HCT116 (cell line): ENCODE data around the gene TSC22D3. TPM values are rescaled to one million over a fixed set of nuclear protein-coding genes. Genes with fewer than 3 reads are reported as not detected.

Experiments used
- ATAC-seq: fragments of 200-7000 bp; cut with Tn5 transposase; 2 replicates; pipeline ENCODE4 v1.9.1; 2020; ENCODE audit warnings: mild to moderate bottlenecking, moderate library complexity
- BruUV-seq: library from RNA; stranded (reverse); fragments of 400-500 nt; replicated peaks from 2 replicates; lab custom pipeline; 2021; lab: Mats Ljungman, UMichigan
- CTCF ChIA-PET: fragments of 300-600 bp; sonication (Branson Sonifier 250); formaldehyde crosslinking; loops from one replicate; lab custom pipeline; 2021; ENCODE audit warnings: antibody characterized with exemption; lab: Charles Lee
- POLR2A ChIA-PET: fragments of 300-600, 350-600 bp; sonication (Branson Sonifier 250); formaldehyde crosslinking; loops from one replicate; lab custom pipeline; 2021; ENCODE audit warnings: antibody characterized with exemption; lab: Charles Lee
- RAD21 ChIA-PET, 2 experiments: fragments of 300-600 bp; sonication (Branson Sonifier 250); formaldehyde crosslinking; loops; one replicate each; lab custom pipeline; 2023; ENCODE audit warnings: low total read pairs in 2 of 2; ENCODE audit not compliant: uncharacterized antibody in 2 of 2, unreplicated experiment in 2 of 2, low non-redundant PET in 1 of 2; lab: Charles Lee
- DNase-seq: peaks from one replicate; pipeline ENCODE4 v3.0.0-alpha.2; 2010; ENCODE audit warnings: low read depth, low spot score
- H2AFZ ChIP-seq: fragments of 200-600 bp; shearing (Covaris generic), sonication (generic); 2 replicates; pipeline ENCODE4 v1.6.1; 2017; ENCODE audit warnings: low read depth, mixed run types, mixed read lengths, antibody characterized with exemption, low read length; ENCODE audit not compliant: poor library complexity, severe bottlenecking
- H3K27ac ChIP-seq: 2 replicates; pipeline ENCODE4 v1.5.1; 2012; ENCODE audit warnings: low read depth, low read length
- H3K27me3 ChIP-seq: fragments of 200-600 bp; sonication (generic); 2 replicates; pipeline ENCODE4 v1.6.1; 2016; ENCODE audit warnings: mixed run types, low read length, mixed read lengths; ENCODE audit not compliant: insufficient read depth
- H3K36me3 ChIP-seq, 2 experiments: fragments of 200-500 bp in 1 of 2; fragments of 200-600 bp in 1 of 2; sonication (Bioruptor generic) in 1 of 2; sonication (generic) in 1 of 2; 2 replicates each; pipeline versions ENCODE4 v1.5.1 to v1.6.1; 2014 to 2016; ENCODE audit warnings: low read length in 2 of 2, inconsistent platforms in 1 of 2, mixed read lengths in 1 of 2, mixed run types in 1 of 2; ENCODE audit not compliant: insufficient read depth in 2 of 2, control insufficient read depth in 1 of 2
- H3K4me1 ChIP-seq, 2 experiments: fragments of 200-600 bp in 1 of 2; sonication (generic) in 1 of 2; 2 replicates each; pipeline versions ENCODE4 v1.5.1 to v1.6.1; 2012 to 2017; ENCODE audit warnings: low read length in 2 of 2, inconsistent platforms in 1 of 2, mild to moderate bottlenecking in 1 of 2, mixed read lengths in 1 of 2, mixed run types in 1 of 2, moderate library complexity in 1 of 2; ENCODE audit not compliant: insufficient read depth in 2 of 2, control insufficient read depth in 1 of 2
- H3K4me2 ChIP-seq: fragments of 200-600 bp; sonication (generic); 2 replicates; pipeline ENCODE4 v1.6.1; 2017; ENCODE audit warnings: mixed run types, low read length, mixed read lengths
- H3K4me3 ChIP-seq, 2 experiments: fragments of 200-600 bp in 1 of 2; sonication (generic) in 1 of 2; replicated peaks in 1 of 2; 2 replicates each; pipeline ENCODE4 v1.5.1; 2011 to 2016; ENCODE audit warnings: low read length in 2 of 2, control low read depth in 1 of 2, low read depth in 1 of 2, mild to moderate bottlenecking in 1 of 2, mixed read lengths in 1 of 2, mixed run types in 1 of 2
- H3K79me2 ChIP-seq: fragments of 200-600 bp; sonication (generic); 2 replicates; pipeline ENCODE4 v1.6.1; 2017; ENCODE audit warnings: mild to moderate bottlenecking, mixed run types, low read length, moderate library complexity, mixed read lengths; ENCODE audit not compliant: insufficient read depth
- H3K9ac ChIP-seq: fragments of 200-600 bp; sonication (generic); 2 replicates; pipeline ENCODE4 v1.6.1; 2016; ENCODE audit warnings: low read length, mixed read lengths
- H3K9me2 ChIP-seq: fragments of 200-600 bp; sonication (generic), shearing (Covaris generic); 2 replicates; pipeline ENCODE4 v1.6.1; 2017; ENCODE audit warnings: mixed run types, mild to moderate bottlenecking, moderate library complexity; ENCODE audit not compliant: insufficient read depth
- H3K9me3 ChIP-seq, 2 experiments: fragments of 200-500 bp in 1 of 2; fragments of 200-600 bp in 1 of 2; sonication (Bioruptor generic) in 1 of 2; sonication (generic) in 1 of 2; 2 replicates each; pipeline ENCODE4 v1.6.1; 2014 to 2017; ENCODE audit warnings: low read length in 2 of 2, mixed read lengths in 2 of 2, inconsistent platforms in 1 of 2, low read depth in 1 of 2, mild to moderate bottlenecking in 1 of 2, mixed run types in 1 of 2, moderate library complexity in 1 of 2; ENCODE audit not compliant: control insufficient read depth in 1 of 2, insufficient read depth in 1 of 2
- H4K20me1 ChIP-seq: fragments of 200-600 bp; sonication (generic), shearing (Covaris generic); 2 replicates; pipeline ENCODE4 v1.6.1; 2017; ENCODE audit warnings: mixed run types, mild to moderate bottlenecking, moderate library complexity; ENCODE audit not compliant: insufficient read depth
- EGR1 ChIP-seq: IDR thresholded peaks from 2 replicates; pipeline ENCODE4 v1.6.1; 2012; ENCODE audit warnings: low read depth
- EZH2phosphoT487 ChIP-seq: fragments of 200-600 bp; IDR thresholded peaks from 2 replicates; pipeline ENCODE4 v1.6.1; 2018; ENCODE audit warnings: antibody characterized with exemption, borderline replicate concordance
- MAX ChIP-seq: IDR thresholded peaks from 2 replicates; pipeline ENCODE4 v1.6.1; 2012
- POLR2A ChIP-seq: IDR thresholded peaks from 2 replicates; pipeline ENCODE4 v1.7.0; 2011; ENCODE audit warnings: borderline replicate concordance; ENCODE audit not compliant: insufficient read depth, insufficient read length; ENCODE audit errors: extremely low read depth
- ZFX ChIP-seq: fragments of 450-650 bp; IDR thresholded peaks from 2 replicates; pipeline ENCODE4 v1.6.1; 2017
- ZNF274 ChIP-seq: fragments of 200-500 bp; sonication (Bioruptor generic); IDR thresholded peaks from 2 replicates; pipeline ENCODE4 v1.6.1; 2014; ENCODE audit warnings: mild to moderate bottlenecking, low read depth, low read length, inconsistent platforms
- intact Hi-C: fragments of 100-400 bp; cut with micrococcal nuclease; formaldehyde crosslinking; loops from 2 replicates; pipeline ENCODE4 v1.10.0; 2022
- total RNA-seq: library from RNA; stranded (reverse); gene quantifications from one replicate; pipeline ENCODE4 v1.2.1, GENCODE V29; 2021; ENCODE audit not compliant: unreplicated experiment

TSC22D3 gene
- total RNA-seq, 1 experiment from 2014 or later = 24.6 TPM

GRCh38 chrX:107787827-107788226 lies 12.2 kb upstream of the TSC22D3 start:
- no peak for DNase-seq
- H3K4me2 ChIP-seq = no peak overlapping the region
- RAD21 ChIA-PET = no interaction called here

GRCh38 chrX:107780525-107780924 lies 4.9 kb upstream of the TSC22D3 start:
- intact Hi-C loops = no loop called here
- no peak for DNase-seq
- H3K27me3 ChIP-seq = no peaks in the 10 kb centered on the region
- no peak overlapping the region for H3K9ac ChIP-seq
- no peaks in the 10 kb centered on the region for H3K79me2 ChIP-seq
- no peak overlapping the region for H2AFZ ChIP-seq
- H3K9me3 ChIP-seq = no peaks in the 10 kb centered on the region
- no TSS peak for BruUV-seq
- H3K36me3 ChIP-seq = no peaks in the 10 kb centered on the region
- H3K27ac ChIP-seq = no peak overlapping the region
- POLR2A ChIA-PET = no interaction called here
- no peaks in the 10 kb centered on the region for H4K20me1 ChIP-seq
- no peaks in the 10 kb centered on the region for H3K9me2 ChIP-seq
- CTCF ChIA-PET = no interaction called here
- RAD21 ChIA-PET = no interaction called here
- no peak for ATAC-seq
- no peak overlapping the region for H3K4me2 ChIP-seq
- H3K4me1 ChIP-seq = peaks cover 8 to 14% of the 10 kb centered on the region in 2 experiments; a peak in 2 of 4 replicates
- no peak overlapping the region for H3K4me3 ChIP-seq
- TF ChIP-seq MAX (no peak), ZNF274 (no peak), EZH2phosphoT487 (no peak), EGR1 (no peak), POLR2A (no peak), ZFX (no peak)

More at GRCh38 chrX:107787827-107788226, 12.2 kb upstream of the TSC22D3 start:
- Histone ChIP-seq H3K4me3 (no peak overlapping the region), H3K27me3 (no peaks in the 10 kb centered on the region), H2AFZ (no peak overlapping the region), H4K20me1 (no peaks in the 10 kb centered on the region), H3K4me1 (no peaks in the 10 kb centered on the region), H3K9me2 (no peaks in the 10 kb centered on the region), H3K9ac (no peak overlapping the region), H3K79me2 (no peaks in the 10 kb centered on the region), H3K9me3 (no peaks in the 10 kb centered on the region), H3K27ac (no peak overlapping the region), H3K36me3 (no peaks in the 10 kb centered on the region)
- no peak for TF ChIP-seq POLR2A
- no peak for ATAC-seq
- CTCF ChIA-PET = no interaction called here
- intact Hi-C loops = no loop called here
- no TSS peak for BruUV-seq
- POLR2A ChIA-PET = no interaction called here
